Kidney (tissue), 14 donors: Measurements from ENCODE around the gene SMARCA2. TPM values are rescaled to one million over a fixed set of nuclear protein-coding genes. Genes with fewer than 3 reads are reported as not detected.

Experiments
- DNase-seq, 5 donors: peaks; one replicate each; pipeline ENCODE4 v3.0.0-alpha.2; 2013 to 2020
- FAIRE-seq: peaks from 2 replicates; lab custom pipeline; 2012; peaks lifted over from hg19 to GRCh38; lab: Jason Lieb, UNC
- H3K27ac ChIP-seq, 2 donors: one replicate each; pipeline ENCODE4 v1.7.0; 2013; ENCODE audit warnings: low read depth in 2 of 2, low read length in 2 of 2, inconsistent platforms in 1 of 2
- H3K27me3 ChIP-seq: one replicate; pipeline ENCODE4 v1.7.1; 2013; ENCODE audit warnings: low read length, inconsistent platforms; ENCODE audit not compliant: control insufficient read depth, insufficient read depth
- H3K36me3 ChIP-seq, 3 donors: one replicate each; pipeline versions ENCODE4 v1.7.0 to v1.7.1; 2013; ENCODE audit warnings: low read length in 3 of 3, control low read depth in 1 of 3, inconsistent platforms in 1 of 3; ENCODE audit not compliant: insufficient read depth in 3 of 3, control insufficient read depth in 2 of 3
- H3K4me1 ChIP-seq, 3 donors: one replicate each; pipeline versions ENCODE4 v1.7.0 to v1.7.1; 2013; ENCODE audit warnings: low read length in 3 of 3, inconsistent platforms in 1 of 3, low read depth in 1 of 3; ENCODE audit not compliant: control insufficient read depth in 2 of 3, insufficient read depth in 2 of 3
- H3K4me3 ChIP-seq, 3 donors: one replicate each; pipeline versions ENCODE4 v1.7.0 to v1.8.1; 2013; ENCODE audit warnings: low read length in 3 of 3, control low read depth in 1 of 3, inconsistent platforms in 1 of 3
- H3K9ac ChIP-seq, 3 donors: one replicate each; pipeline versions ENCODE4 v1.7.0 to v1.7.1; 2013; ENCODE audit warnings: low read length in 3 of 3, control low read depth in 1 of 3, inconsistent platforms in 1 of 3
- H3K9me3 ChIP-seq, 3 donors: one replicate each; pipeline versions ENCODE4 v1.7.0 to v1.7.1; 2013; ENCODE audit warnings: low read length in 3 of 3, control low read depth in 1 of 3, inconsistent platforms in 1 of 3; ENCODE audit not compliant: control insufficient read depth in 2 of 3, insufficient read depth in 1 of 3
- CTCF ChIP-seq: IDR thresholded peaks from 3 replicates; pipeline ENCODE4 v1.5.1; 2012; ENCODE audit warnings: mild to moderate bottlenecking, moderate library complexity, borderline replicate concordance; ENCODE audit not compliant: insufficient read depth; ENCODE audit errors: extremely low read depth
- intact Hi-C: fragments of 100-400 bp; cut with DNase I; formaldehyde crosslinking; loops from one replicate; pipeline ENCODE4 v1.11.1; 2022
- polyA plus RNA-seq: library from polyadenylated mRNA; stranded (reverse); fragments of 350-450 nt; fragmentation: Illumina TruSeq; extraction: RNeasy Lipid Tissue Mini Kit (QIAGEN cat#74804); gene quantifications from one replicate; pipeline ENCODE4 v1.2.3, GENCODE V29; 2014; ENCODE audit warnings: low read depth, low replicate concordance; ENCODE audit not compliant: insufficient read depth
- total RNA-seq: library from RNA; stranded (reverse); fragmentation: NEBNext Ultra II Directional; extraction: Animal tissue kit (Norgen Biotek cat#: 25700); gene quantifications from one replicate; pipeline ENCODE4 v1.2.1, GENCODE V29; 2021
- donor health status: control.
- donor health status: control.
- donor health status: control.
- donor health status: control.
- donor health status: control.
- donor health status: DM: yes; HTN: yes; CAD: no.
- donor health status: Normal renal cell carcinoma (clear cell type).

The SMARCA2 gene
- total and polyA plus RNA-seq, 2 donors from 2014 or later: 54.3 to 189 TPM

GRCh38 chr9:2028888-2029287 lies 13.7 kb downstream of the SMARCA2 start:
- Histone ChIP-seq H3K36me3 (peaks cover 0 to 25% (median 8%) of the 10 kb centered on the region in 3 donors), H3K9ac (no peak overlapping the region), H3K9me3 (no peaks in the 10 kb centered on the region), H3K4me3 (no peak overlapping the region), H3K27me3 (no peaks in the 10 kb centered on the region), H3K4me1 (peaks cover 0 to 21% (median 12%) of the 10 kb centered on the region in 3 donors), H3K27ac (no peak overlapping the region)
- intact Hi-C loops: no loop called here
- no peak for TF ChIP-seq CTCF
- no peak for FAIRE-seq
- DNase-seq: no peak

- Histone ChIP-seq H3K9me3 (no peaks in the 10 kb centered on the region), H3K36me3 (peaks cover 0 to 27% (median 11%) of the 10 kb centered on the region in 3 donors), H3K9ac (no peak overlapping the region), H3K27ac (no peak overlapping the region), H3K27me3 (no peaks in the 10 kb centered on the region), H3K4me1 (peaks cover 0 to 14% (median 7%) of the 10 kb centered on the region in 3 donors), H3K4me3 (no peak overlapping the region)
- TF ChIP-seq CTCF: no peak
- DNase-seq (no peak), FAIRE-seq (no peak)
- intact Hi-C loops: no loop called here
Measured at GRCh38 chr9:2029666-2030170, 14.6 kb downstream of the SMARCA2 start.

GRCh38 chr9:2032234-2032633 lies 17.1 kb downstream of the SMARCA2 start:
- Histone ChIP-seq H3K9me3 (no peaks in the 10 kb centered on the region), H3K27me3 (no peaks in the 10 kb centered on the region), H3K36me3 (peaks cover 0 to 27% (median 11%) of the 10 kb centered on the region in 3 donors), H3K9ac (no peak overlapping the region), H3K4me1 (peaks cover 0 to 7% (median 5%) of the 10 kb centered on the region in 3 donors), H3K27ac (no peak overlapping the region), H3K4me3 (no peak overlapping the region)
- TF ChIP-seq CTCF: no peak
- intact Hi-C loops: no loop called here
- DNase-seq (no peak), FAIRE-seq (no peak)

DNA sequence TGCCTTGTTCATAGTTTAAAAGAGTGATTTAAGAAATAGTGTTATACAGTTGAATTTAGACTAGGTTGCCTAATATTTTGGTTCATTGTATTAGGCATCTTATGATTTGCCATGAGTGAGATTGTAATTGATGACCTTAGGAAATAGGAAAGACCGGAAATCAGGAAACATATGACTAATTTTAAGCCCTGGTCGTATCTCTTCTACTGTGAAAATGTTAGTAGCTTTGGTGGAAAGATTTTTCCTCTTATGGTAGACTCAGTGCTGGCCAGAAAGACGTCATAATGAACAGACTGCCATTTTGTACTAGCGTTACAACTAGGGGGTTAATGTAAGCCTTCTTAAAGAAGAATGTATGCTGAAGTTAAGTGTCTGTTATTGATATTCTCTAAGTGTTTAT lies 21.7 kb downstream of the SMARCA2 start:
- Histone ChIP-seq H3K36me3 (peaks cover 0 to 31% (median 22%) of the 10 kb centered on the region in 3 donors), H3K4me1 (no peaks in the 10 kb centered on the region), H3K9ac (no peak overlapping the region), H3K4me3 (no peak overlapping the region), H3K27me3 (no peaks in the 10 kb centered on the region), H3K27ac (no peak overlapping the region), H3K9me3 (no peaks in the 10 kb centered on the region)
- TF ChIP-seq CTCF: no peak
- intact Hi-C loops: no loop called here
- FAIRE-seq: no peak
- no peak for DNase-seq
